Measurements from ENCODE around the gene RNF157. TPM values are rescaled to one million over a fixed set of nuclear protein-coding genes. Genes with fewer than 3 reads are reported as not detected.
"Not testable (repeated sequence)": the region's sequence is repeated elsewhere in the genome, so short reads cannot be mapped to it uniquely, and the experiment has no call there.

The RNF157 gene
- total RNA-seq, 1 donor from 2014 or later, result 0.96 TPM

DNA sequence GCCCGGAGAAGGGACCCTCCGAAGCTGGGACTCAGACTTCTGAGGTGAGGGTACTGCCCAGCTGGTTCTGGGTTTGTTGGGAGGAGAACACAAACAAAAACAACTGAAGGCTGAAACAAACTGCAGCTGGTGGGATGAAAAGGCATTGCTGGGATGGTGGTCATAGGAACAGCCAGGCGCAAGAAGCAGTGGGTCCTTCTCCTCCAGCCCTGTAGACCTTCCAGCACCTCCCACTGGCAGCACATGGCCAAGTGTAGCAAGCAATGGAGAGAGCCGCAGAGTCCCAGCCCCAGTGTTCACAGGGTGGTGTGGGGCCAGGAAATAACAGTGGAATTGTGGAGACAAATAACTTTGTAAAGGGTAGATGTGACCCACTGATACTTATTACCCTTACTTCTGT, 50.6 kb downstream of the RNF157 start:
- DNase-seq (ENCODE audit: low spot score), result no peak

DNA sequence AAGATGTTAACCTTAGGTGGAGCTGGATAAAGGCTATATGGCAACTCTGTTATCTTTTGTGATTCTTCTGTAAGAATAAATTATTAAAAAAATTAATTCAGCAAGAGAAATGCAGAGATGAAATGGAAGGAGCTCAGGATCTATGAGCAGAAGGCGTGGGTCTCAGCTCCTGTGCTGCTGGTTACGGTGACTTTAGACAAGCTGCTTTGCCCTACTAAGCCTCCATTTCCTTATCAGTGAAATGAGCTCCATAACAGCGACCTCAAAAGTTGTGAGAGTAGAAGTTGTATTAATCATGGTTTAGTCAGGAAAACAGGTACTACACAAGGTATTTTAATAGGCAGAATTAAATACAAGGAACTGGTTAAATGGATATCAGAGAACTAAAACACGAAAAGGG, 51.0 kb downstream of the RNF157 start:
- DNase-seq (ENCODE audit: low spot score), result no peak

DNA sequence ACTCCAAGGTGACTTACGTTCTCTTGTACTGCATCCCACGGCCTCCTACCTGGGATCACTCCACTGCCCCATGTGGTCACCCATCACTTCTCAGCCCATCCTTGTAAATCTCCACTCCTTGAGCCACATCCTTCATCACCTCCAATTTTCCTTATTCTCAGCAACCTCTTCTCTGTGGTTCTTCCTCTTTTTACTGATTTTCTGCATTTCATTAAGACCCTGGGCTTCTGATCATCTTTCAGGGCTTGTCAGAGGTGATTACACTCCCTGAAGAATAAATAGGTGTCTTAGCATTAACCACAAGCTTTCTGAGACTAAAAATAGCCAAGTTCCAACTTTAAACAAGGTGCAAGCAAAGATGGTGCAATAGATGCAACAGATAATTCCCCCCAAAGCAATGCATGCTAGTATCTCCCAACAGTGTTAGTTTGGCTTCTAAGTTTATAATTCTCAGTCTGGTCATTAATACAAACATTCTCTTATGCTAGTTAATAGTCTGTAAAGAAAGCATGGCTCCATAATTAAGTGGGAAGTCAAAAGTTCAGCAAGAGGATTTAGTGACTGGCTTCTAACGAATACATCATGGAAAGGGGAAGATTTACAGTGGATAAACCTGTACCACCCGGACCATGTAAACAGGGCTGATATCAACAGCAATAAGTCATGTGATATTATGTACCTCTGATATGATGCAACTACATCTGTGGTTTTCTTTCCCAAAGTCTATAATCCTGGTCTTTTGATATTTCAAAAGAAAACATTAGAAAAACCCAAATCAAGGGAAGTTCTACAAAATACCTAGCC, 51.9 kb downstream of the RNF157 start:
- DNase-seq (ENCODE audit: low spot score), result peak; percentile 18

DNA sequence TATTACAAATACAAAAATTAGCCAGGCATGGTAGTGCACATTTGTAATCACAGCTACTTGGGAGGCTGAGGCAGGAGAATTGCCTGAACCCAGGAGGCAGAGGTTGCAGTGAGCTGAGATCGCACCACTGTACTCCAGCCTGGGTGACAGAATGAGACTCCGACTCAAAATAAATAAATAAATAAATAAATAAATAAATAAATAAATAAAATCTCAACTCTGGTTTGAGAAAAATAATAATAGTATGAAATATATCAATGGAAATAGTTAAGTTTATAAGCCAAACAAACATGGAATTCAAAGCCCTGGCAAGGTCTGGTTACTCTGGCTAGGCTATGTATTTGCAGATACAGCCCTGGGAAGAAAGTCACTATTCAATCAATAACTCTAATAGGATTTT, 53.5 kb downstream of the RNF157 start:
- DNase-seq (ENCODE audit: low spot score), result not testable (repeated sequence)

DNA sequence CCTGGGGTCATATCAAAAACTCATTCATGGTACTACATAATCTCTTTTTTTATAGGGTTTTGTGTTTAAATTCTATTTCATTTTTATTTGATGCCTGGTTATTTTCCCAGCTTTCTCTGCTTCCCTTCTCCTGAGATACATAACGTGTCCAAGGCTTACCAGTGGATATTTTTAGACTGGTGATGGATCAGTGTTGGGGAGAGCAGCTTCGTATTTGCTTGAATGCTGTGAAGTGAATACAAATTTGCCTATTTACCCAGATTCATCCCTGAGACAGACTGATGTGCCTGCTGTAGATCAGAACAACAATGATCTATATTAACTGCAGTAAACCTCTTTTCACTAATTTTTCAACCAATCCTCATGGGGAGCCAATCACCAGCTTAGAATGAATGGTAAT, 56.0 kb downstream of the RNF157 start:
- peak; percentile 43 for DNase-seq (ENCODE audit: low spot score)

DNA sequence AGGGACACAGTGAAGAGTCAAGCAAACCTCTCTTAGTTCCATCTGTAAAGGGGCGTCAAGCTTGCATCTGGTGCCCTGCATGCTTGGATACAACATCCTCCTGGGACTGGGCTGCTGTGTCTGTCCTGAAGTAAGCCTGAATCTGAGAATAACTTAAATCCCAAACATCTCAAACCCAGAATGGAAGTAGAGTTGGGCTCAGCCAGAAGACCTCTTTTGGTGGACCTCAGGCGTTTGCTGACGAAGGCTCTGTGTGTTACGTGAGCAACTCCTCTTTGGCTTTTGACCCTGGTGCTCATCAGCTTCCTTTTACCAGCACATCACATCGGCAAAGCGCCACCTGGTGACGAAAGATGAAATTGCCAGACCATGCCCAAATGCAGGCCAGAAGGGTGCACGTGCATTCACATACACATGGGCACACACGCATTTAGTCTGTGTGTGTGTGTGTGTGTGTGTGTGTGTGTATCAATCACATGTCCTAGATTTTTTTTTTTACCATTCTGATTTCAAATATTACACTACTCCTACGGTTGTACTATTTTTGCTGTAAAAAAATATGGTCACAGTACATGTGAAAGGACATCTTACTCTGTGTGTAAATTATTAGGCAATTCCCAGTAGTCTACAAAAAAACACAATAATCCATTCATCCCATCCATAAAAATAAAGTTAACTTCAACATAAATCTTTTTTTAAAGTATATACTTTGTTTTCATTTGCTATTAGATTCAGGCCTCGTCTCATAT, 58.1 kb downstream of the RNF157 start:
- peak; percentile 89 for DNase-seq (ENCODE audit: low spot score)

DNA sequence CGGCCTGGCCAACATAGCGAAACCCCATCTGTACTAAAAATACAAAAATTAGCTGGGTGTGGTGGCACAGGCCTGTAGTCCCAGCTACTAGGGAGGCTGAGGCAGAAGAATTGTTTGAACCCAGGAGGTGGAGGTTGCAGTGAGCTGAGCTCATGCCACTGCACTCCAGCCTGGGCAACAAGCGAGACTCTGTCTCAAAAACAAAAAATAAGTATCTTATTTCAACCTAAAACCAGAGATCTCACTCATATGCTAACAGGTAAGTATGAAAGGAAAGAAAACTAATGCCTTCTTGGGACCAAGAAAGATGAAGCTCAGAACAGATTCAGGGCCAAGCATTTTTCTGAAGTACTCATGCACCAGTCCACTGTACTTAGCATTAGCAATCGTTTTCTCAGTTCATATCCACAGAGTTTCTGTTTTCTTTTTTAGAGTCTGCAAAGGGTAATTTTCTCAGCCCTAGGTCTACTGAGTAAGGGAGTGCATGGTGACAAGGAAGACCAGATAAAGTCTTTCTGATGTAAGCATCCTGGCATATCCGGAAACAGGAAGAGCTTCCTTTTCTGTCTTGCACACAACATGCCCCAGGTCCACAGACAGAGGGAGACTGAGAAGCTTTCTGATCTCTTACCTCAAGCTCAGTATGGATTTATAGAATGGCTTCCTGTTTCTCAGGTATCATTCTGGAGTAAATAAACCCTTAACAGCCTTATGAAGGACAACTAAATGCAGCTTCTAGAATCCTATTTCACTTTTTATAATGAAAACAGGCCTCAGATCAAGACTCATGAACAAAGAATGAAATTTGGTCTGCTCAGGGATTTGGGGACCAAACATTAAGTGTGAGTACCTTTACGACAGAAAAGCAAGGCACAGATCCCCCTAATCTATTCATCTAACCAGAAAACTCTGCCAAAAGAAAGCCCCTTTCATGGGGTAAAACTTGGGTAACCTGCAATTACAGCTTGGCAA, 60.5 kb downstream of the RNF157 start:
- DNase-seq (ENCODE audit: low spot score), result no peak

DNA sequence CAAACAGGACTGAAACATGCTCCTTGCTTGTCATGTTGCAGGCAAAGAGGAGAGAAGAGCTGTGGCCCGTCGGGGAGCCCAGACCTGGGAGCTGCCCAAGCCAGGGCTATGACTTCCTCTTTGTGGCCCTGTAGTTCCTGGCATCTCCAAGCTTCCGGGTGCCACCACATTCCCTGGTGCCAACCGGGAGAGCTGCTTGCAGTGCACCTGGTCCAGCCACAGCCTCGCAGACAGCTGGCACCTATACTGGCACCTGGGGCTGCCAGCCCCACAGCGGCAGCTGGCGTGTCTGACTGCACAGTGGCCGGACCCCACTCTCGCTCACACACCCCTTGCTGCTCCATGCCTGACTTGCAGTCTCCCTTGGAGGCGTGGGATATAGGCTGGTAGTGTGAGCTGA, 62.2 kb downstream of the RNF157 start:
- no peak for DNase-seq (ENCODE audit: low spot score)

DNA sequence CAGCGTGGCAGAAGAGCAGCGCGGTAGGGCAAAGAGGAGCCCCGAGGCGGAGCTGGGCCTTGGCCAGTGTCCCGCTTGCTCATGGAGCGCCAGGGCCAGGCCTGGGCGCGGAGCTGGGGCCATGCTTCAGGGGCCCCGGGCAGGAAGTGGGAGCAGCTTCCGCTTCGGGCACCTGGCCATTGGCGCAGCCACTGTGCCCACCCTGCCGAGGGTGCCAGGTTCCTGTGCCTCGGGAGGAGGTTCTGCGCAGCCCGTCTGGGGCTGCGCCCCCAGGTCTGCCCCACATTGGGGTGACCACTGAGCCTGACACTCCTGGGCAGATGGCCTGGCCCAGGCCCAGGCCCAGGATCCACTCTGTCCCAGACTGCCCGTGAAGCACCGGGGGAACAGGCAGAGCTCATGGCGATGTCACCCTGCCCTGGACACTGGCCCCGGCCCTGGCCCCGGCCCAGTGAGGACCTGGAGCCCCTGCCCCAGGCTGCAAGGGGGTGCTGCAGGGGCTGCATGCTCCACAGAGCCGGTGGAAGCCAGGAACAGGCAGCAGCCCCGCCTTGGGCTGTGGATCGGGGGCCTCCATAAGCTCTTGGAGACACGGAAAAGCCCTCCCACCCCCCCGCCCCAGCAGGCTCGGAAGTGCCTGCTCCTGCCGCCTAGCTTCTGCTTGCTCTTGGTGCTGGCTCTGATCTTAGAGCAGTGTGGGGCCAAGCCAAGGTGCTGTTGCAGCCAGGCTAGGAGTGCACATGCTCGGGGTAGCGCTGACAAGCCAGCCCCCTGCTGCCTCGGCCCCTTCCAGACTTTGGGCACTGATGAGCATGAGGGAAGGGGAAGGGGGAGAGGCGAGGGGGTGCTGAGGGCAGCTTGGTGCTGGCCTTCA, 63.4 kb downstream of the RNF157 start:
- no peak for DNase-seq (ENCODE audit: low spot score)

DNA sequence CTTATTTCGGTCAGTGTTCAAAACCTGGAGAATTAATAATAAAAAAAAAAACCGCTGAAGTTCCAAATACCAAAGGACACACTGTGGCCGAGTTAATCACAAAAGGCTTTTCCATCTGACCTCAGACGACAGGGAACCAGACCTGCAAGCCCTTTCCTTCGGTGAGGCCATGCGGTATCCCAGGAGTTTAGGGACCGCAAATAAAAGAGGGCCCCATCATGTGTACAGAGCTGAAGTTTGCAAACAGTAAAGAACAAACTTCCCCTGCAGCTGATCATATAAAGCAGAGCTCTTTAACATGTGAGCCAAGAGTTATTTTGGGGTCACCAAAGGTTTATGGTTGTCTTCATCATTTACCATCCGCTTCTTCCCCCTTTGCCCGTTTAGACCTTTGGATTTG, 66.3 kb downstream of the RNF157 start:
- DNase-seq (ENCODE audit: low spot score), result no peak

DNA sequence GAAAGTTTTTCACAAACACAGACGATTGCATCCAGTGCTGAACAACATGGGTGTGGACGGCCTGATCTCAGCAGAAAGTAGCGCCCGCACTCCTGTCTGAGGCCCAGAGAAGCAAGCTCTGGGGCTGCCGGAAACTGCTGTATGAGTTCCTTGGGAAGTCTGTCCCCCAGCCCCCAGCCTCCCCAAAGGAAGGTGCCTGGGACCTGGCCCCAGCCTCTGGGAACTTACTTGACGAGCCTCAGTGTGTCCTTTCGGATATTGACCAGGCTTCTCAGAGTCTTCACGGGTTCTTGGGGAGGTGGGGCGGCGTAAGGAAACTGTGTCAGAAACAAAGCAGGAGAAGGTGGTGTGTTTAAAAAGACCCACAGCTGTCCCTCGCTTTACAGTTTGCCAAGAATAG, 66.8 kb downstream of the RNF157 start:
- no peak for DNase-seq (ENCODE audit: low spot score)

DNA sequence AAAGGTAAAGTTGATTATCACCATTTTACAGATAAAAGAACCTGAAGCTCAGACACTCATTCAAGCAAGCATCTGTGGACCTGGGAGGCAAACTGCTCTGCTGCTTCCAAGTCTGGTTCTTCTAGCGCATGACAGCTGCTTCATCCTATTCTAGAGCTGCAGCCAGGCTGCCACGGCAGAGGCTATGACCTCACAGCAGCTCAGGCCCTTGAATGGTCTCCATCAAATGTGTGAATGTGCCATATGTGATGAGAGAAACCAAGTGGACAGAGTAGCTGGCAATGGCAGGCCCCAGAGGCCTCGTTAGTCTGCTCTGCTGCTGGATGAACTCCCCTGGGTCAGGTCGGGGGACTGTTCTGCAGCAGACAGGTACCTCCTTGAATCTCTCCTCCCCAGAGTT, 68.6 kb downstream of the RNF157 start:
- DNase-seq (ENCODE audit: low spot score), result no peak

DNA sequence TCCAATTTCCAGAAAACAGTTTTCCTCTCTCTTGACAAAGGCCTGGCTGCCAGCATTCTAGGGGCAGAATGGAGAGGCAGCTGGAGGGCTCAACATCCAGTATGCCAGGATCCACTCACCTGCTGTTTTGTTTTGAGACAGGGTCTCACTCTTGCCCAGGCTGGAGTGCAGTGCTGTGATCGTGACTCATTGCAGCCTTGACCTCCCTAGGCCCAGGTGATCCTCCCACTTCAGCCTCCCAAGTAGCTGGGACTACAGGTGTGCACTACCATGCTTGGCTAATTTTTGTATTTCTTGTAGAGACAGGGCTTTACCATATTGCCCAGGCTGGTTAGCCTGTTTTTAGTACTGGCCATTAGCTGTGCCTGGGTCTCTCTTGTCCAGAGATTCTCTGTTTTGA, 70.2 kb downstream of the RNF157 start:
- DNase-seq (ENCODE audit: low spot score), result no peak

DNA sequence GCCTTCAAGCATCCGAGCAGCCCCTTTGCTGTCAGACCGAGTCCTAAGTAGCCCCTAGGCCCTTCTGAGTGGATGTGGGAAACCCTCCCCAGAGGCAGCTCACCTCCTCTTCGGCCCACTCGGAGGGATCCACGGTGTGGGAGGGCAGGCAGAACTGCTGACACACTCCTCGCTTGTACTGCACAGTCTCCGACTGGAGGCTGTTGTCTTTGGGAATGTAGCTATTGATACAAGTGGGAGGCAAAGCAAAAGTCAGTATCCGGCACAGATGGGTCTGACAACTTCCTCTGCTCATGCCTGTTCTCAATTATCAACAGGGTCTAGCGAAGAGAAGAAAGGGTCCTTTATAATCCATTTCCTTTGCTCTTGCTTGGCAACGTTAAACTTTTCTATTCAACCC, 73.4 kb downstream of the RNF157 start:
- no peak for DNase-seq (ENCODE audit: low spot score)

DNA sequence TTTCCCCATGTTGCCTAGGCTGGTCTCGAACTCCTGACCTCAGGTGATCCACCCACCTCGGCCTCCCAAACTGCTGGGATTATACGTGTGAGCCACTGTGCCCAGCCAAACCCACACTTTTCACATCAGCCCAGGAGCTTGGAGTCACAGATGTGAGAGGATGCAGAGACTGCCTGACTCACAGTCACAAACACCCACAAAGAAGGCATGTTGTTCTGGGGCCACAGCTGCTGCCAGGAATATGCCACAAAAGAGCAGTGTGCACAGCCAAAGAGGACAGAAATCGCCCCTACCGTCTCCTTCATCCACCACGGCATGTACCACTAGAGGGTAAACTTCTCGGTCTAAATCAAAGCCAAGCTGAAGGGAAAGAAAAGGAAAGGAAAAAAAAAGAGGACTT, 74.1 kb downstream of the RNF157 start:
- no peak for DNase-seq (ENCODE audit: low spot score)

DNA sequence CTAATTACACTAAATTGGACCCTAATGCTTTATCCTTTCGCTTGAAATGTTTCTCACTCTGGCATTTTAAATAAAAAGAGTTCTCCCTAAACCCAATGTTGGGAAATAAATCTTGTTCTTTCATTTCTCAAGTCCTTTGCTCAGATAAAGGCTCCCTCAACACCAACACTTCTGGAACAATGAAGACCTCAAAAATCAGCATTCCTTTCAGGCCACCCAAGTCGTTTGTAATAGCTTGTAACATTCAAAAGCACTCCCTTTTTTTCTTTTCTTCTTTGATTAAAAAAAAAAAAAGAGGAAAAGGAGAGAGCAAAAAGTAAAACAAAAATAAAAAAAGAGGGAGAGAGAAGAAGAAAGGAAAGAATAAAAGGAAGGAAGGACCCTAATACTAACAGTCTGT, 76.0 kb downstream of the RNF157 start:
- no peak for DNase-seq (ENCODE audit: low spot score)

DNA sequence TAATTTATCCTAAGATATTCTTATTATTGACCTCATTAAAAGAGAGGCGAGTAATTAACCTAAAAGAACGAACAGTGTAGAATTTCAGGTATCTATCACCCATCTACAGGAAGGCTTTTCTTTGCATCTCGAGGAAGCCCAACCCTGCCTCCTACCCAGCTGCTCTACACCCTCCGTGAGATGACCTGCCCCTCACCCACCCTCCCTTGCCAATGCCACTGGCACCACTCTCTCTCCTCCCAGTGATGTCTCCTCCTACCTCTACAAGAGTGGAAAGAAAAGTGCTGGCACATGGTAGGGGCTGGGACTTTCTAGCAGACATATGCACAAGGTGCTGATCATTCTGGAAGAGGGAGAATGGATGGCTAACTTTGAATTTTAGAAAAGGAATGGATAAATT, 76.4 kb downstream of the RNF157 start:
- no peak for DNase-seq (ENCODE audit: low spot score)

DNA sequence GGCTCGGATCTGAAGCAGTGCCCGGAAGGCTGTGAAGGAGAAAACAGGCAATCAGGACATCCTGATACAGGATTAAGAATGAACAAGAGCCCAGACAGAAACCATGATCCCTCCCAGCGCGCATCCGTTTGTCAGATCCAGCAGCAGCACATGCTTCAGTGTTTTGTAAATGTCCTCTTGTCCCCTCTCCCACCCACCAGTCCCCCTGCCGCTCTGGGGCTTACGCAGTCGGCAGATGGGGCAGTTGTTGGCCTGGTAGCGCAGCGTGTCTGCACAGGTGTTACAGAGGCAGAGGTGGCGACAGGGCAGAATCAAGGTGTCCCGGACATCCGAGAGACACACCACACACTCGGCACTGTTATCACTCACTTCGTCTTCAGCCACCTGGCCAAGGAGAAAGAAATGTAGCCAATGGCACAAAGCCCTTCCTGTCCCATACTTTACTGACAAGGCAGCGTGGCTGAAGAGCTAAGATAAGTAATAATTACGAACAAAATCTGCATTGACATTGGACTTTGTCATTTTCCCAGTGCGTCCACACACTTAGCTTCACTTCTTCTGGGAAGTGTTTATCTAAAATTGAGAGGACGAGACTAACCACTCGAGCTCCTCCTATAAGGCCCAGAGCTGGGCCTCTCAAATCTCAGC, 78.5 kb downstream of the RNF157 start:
- DNase-seq (ENCODE audit: low spot score), result peak; percentile 42

DNA sequence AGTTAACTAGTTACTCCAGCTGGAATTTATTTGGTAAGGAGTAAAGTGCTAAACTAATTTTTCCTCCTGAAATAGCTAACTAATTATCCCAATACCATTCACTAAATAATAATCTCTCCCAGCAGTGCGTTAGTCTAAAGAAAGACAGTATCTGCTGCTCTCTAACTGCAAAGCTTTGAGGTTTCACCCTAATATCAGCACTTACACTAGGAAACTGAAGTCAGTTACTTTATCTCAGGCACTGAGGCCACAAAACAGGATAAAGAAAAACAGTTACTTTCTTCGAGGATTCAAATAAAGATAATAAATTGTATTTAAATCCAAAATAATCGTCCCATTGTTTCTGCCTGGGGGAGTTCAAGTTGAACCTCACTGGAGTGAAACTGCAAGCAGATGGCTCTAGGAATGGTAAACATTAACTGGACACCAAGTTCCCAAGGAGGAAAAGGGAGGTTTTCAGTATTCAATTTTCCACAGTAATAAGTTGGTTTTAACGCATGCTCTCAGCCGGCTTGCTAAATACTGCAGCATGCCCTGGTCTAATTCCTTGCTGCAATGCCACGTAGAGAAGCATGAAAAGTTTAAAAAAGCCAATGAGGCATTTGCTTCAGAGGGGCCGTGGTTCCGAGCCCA, 79.3 kb downstream of the RNF157 start:
- peak; percentile 54 for DNase-seq (ENCODE audit: low spot score)

DNA sequence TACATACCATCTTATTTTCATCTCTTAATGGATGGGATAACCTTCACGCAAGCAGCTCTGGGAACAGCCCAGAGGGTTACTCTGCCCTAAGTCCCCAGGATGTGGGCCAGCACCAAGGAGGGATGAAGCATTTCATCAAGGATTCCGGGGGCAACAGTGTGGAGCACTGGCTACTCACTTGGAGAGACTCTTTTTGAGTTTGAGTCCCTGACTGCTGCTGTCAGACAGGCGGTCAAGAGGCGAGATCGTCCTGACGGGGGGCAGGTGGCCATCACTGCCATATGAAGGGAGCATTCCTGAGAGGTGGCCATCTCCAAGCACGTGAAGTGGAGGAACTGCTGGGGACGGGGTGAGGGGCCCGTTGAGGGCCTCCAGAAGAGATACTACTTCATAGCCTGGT, 81.1 kb downstream of the RNF157 start:
- no peak for DNase-seq (ENCODE audit: low spot score)
